Chondrocyte (in vitro differentiated cells): Measurements from ENCODE around the gene SUFU. TPM values are rescaled to one million over a fixed set of nuclear protein-coding genes. Genes with fewer than 3 reads are reported as not detected.

Source experiments
- DNase-seq: peaks from one replicate; pipeline ENCODE4 v3.0.0; 2021; ENCODE audit warnings: mixed read lengths, low spot score
- H3K27ac Mint-ChIP-seq: one replicate; pipeline ENCODE4 v1.8.0; 2021; ENCODE audit warnings: mild to moderate bottlenecking, moderate library complexity, mixed read lengths; ENCODE audit not compliant: unreplicated experiment
- H3K27me3 Mint-ChIP-seq: 2 replicates; pipeline ENCODE4 v1.8.0; 2021; ENCODE audit warnings: low read depth, mixed read lengths
- H3K36me3 Mint-ChIP-seq: 2 replicates; pipeline ENCODE4 v1.8.0; 2021; ENCODE audit warnings: low read depth, mixed read lengths
- H3K4me1 Mint-ChIP-seq: 2 replicates; pipeline ENCODE4 v1.8.0; 2021; ENCODE audit warnings: low read depth, mild to moderate bottlenecking, mixed read lengths
- H3K4me3 Mint-ChIP-seq: one replicate; pipeline ENCODE4 v1.8.0; 2021; ENCODE audit warnings: mild to moderate bottlenecking, moderate library complexity, mixed read lengths; ENCODE audit not compliant: unreplicated experiment
- H3K9me3 Mint-ChIP-seq: 2 replicates; pipeline ENCODE4 v1.8.0; 2021; ENCODE audit warnings: low read depth, mixed read lengths
- CTCF ChIP-seq: fragments of 200-600 bp; sonication (generic); IDR thresholded peaks from 2 replicates; pipeline ENCODE4 v1.5.0; 2021; ENCODE audit warnings: antibody characterized with exemption, mild to moderate bottlenecking, moderate library complexity
- total RNA-seq: library from RNA; stranded (reverse); gene quantifications from 3 replicates; pipeline ENCODE4 v1.2.1, GENCODE V29; 2021

Gene SUFU
- total RNA-seq, 1 donor from 2014 or later, result 15.5 TPM

- Mint-ChIP-seq H3K27ac (peak overlapping the region; percentile 4), H3K27me3 (no peaks in the 10 kb centered on the region), H3K4me3 (no peak overlapping the region), H3K36me3 (peaks cover 11% of the 10 kb centered on the region), H3K9me3 (no peaks in the 10 kb centered on the region), H3K4me1 (peaks cover 12% of the 10 kb centered on the region)
- TF ChIP-seq CTCF, result no peak
- DNase-seq, result peak; percentile 6
Measured at GRCh38 chr10:102517553-102517952, 13.8 kb downstream of the SUFU start.

- no peak overlapping the region for H3K4me3 Mint-ChIP-seq
Measured at GRCh38 chr10:102519246-102519825, 15.6 kb downstream of the SUFU start.

GRCh38 chr10:102522874-102523249 lies 19.1 kb downstream of the SUFU start:
- Mint-ChIP-seq H3K27me3 (no peaks in the 10 kb centered on the region), H3K4me1 (peaks cover 31% of the 10 kb centered on the region), H3K9me3 (no peaks in the 10 kb centered on the region), H3K27ac (peak overlapping the region; percentile 91), H3K4me3 (no peak overlapping the region), H3K36me3 (peaks cover 4% of the 10 kb centered on the region)
- DNase-seq, result no peak
- TF ChIP-seq CTCF, result no peak

More at GRCh38 chr10:102519246-102519825, 15.6 kb downstream of the SUFU start:
- TF ChIP-seq CTCF, result no peak
- DNase-seq, result peak; percentile 38
- H3K36me3 Mint-ChIP-seq, result peaks cover 5% of the 10 kb centered on the region
- H3K4me1 Mint-ChIP-seq, result peaks cover 23% of the 10 kb centered on the region
- no peak overlapping the region for H3K27ac Mint-ChIP-seq
- H3K27me3 Mint-ChIP-seq, result no peaks in the 10 kb centered on the region
- H3K9me3 Mint-ChIP-seq, result no peaks in the 10 kb centered on the region

GRCh38 chr10:102523250-102524029 lies 19.7 kb downstream of the SUFU start:
- peaks cover 36% of the 10 kb centered on the region for H3K4me1 Mint-ChIP-seq
- no peak for TF ChIP-seq CTCF
- peak; percentile 51 for DNase-seq
- H3K4me3 Mint-ChIP-seq, result no peak overlapping the region
- H3K9me3 Mint-ChIP-seq, result no peaks in the 10 kb centered on the region
- no peaks in the 10 kb centered on the region for H3K27me3 Mint-ChIP-seq
- H3K27ac Mint-ChIP-seq, result peak overlapping the region; percentile 91
- H3K36me3 Mint-ChIP-seq, result peaks cover 4% of the 10 kb centered on the region

- Mint-ChIP-seq H3K36me3 (peaks cover 4% of the 10 kb centered on the region), H3K4me3 (no peak overlapping the region), H3K9me3 (no peaks in the 10 kb centered on the region), H3K27ac (peak overlapping the region; percentile 65), H3K4me1 (peaks cover 42% of the 10 kb centered on the region), H3K27me3 (no peaks in the 10 kb centered on the region)
- TF ChIP-seq CTCF, result no peak
- DNase-seq, result no peak
Measured at GRCh38 chr10:102524746-102525145, 21.0 kb downstream of the SUFU start.
